Prostate gland (tissue), 2 donors: ENCODE measurements around the gene EGLN1.

Experiments
- CTCF ChIP-seq, 4 experiments: fragments of 200-600 bp in 2 of 4; fragments of 450-650 bp in 2 of 4; sonication (generic) in 2 of 4; IDR thresholded peaks; 1 replicate in 3 of 4; 2 replicates in 1 of 4; pipeline ENCODE4 v1.5.1; 2016 to 2019; ENCODE audit warnings: antibody characterized with exemption in 4 of 4, mild to moderate bottlenecking in 2 of 4, moderate library complexity in 2 of 4
- POLR2A ChIP-seq: fragments of 450-650 bp; IDR thresholded peaks from one replicate; pipeline ENCODE4 v1.6.1; 2016; ENCODE audit warnings: antibody characterized with exemption, mild to moderate bottlenecking
- POLR2AphosphoS5 ChIP-seq: sonication (generic); formaldehyde crosslinking; IDR thresholded peaks from one replicate; pipeline ENCODE4 v1.6.1; 2017; ENCODE audit warnings: antibody characterized with exemption

DNA sequence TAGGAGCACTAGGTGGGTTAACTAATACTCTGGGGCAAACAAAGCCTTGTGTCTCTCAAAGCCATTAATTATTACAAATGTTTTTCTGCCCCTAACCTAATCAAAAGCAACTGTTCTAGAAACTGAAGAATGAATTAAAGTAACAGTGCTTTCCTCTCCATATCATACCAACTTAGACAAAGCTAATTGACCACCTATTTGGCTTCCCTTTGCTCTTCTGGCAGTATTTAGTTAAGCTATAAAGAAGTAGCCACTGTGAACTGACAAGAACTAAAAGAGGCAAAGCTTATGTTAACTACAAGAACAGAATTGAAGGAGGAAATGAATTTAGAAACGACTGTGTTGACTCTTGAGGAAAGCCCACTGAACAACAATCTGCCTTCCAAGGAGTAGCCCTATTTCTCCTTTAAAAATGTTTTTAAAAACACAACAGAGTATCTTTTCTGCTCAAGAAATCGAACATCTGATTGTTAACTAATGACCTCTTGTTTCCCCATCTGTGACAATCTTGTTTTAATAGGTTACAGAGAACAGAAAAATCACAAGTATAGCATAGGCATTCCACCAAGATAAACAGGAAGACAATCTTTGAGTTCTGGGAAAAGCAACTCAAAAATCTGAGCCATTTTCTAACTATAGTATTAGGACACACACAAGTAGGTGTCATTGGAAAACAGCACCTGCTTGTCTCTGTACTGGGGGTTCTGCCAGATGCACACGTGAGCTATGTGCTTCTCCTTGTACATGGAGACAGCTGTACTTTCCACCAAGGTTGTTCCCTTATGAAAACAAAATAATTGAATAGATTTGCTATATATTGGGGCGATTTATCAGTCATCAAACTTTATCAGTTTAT is 3.1 kb upstream of the EGLN1 start:
- TF ChIP-seq POLR2A (no peak), POLR2AphosphoS5 (no peak), CTCF (IDR thresholded peaks at IDR 0.05) (no peak)
